Fibroblast of skin of right quadriceps (primary cell): Measurements from ENCODE around the gene UPF2.
"Not testable (repeated sequence)": the region's sequence is repeated elsewhere in the genome, so short reads cannot be mapped to it uniquely, and the experiment has no call there.

Source experiments
- DNase-seq: peaks from one replicate; pipeline ENCODE4 v3.0.0-alpha.2; 2013

UPF2 gene

GRCh38 chr10:11901036-11901301, 141.6 kb downstream of the UPF2 start:
- DNase-seq, result no peak

- no peak for DNase-seq
Observed at GRCh38 chr10:11899067-11899876, 143.3 kb downstream of the UPF2 start.

- no peak for DNase-seq
Observed at GRCh38 chr10:11898372-11899066, 144.1 kb downstream of the UPF2 start.

- no peak for DNase-seq
Observed at GRCh38 chr10:11898033-11898371, 144.6 kb downstream of the UPF2 start.

GRCh38 chr10:11896549-11897200, 145.9 kb downstream of the UPF2 start:
- no peak for DNase-seq

DNA sequence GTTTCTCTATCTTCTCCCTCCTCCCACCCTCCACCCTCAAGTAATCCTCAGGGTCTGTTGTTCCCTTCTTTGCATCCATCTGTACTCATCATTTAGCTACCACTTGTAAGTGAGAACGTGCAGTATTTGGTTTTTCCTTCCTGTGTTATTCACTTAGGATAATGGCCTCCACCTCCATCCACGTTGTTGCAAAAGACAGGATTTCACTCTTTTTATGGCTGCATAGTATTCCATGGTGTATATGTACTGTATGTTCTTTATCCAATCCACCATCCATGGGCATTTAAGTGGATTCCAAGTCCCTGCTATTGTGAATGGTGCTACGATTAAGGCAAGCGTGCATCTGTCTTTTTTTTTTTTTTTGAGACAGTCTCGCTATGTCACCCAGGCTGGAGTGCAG, 147.0 kb downstream of the UPF2 start:
- DNase-seq, result no peak

DNA sequence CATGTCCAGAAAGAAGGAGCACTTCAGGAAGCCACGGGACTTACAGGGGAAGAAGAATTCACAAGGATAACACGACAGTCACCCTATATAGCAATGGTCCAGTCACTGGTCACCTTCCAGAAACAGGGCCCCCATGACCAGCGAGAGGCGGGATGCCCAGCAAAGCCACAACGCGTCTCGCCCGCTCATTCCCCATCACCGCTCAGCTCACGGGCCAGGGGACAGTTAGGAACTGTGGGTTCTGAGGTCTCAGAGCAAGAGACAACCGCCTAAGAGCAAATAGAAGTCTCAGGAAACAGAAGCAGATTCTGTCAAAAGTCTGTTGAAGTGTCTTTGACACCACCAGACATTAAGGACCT, 147.5 kb downstream of the UPF2 start:
- no peak for DNase-seq

DNA sequence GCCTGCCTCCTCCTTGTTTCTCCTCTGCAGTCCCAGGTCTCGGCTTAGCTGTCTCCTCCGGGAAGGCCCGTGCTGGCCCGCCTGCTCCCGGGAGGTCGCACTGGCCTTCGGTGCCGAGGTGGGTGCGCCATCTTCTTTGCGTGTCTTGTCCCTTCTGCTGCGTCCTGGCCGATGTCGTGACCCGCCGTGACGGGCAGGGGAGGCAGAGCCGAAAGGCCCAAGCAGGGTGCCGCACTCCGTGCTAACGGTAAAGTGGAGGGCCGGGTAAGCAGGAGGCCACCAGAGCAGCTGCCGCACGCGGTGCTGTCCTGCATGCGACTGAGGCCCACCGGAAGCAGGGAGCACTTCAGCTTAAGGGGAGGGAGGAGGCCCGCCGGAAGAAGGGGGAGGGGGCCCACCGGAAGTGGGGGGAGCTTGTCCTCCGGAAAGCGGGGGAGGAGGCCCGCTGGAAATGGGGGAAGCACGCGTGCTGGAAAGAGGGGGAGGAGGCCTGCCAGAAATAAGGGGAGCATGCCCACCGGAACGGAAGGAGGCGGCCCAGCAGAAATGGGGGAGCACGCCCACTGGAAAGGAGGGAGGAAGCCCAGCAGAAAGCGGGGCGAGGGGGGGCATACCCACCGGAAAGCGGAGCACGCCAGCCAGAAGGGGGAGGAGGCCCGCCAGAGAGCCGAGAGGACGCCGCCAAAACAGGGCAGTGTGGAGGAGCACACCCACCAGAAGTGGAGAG, 148.1 kb downstream of the UPF2 start:
- DNase-seq, result no peak

DNA sequence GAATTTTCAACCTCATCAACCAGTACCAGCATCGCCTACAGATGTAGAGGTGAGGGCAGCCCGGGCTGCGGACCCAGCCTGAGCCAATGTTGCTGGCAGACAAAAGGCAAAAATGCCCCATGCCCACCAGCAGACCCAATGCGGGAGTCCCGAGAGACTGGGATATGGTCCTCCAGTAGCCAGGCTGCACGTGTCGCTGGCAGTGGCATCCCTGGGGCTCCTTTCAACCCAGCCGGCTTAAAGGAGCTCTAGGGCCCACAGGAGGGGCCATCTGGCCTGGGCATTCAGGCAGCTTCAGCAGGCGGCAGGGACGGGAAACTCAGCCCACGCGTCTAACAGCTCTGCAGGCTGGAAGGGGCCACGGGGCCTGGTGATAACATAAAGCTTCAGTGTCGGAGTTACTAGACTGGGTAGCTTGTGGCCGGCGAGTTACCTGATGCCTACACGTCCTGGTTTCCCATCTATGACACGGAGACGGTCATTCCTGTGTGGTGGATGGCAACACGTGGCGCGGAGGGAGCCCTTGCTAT, 148.8 kb downstream of the UPF2 start:
- DNase-seq, result no peak

GRCh38 chr10:11891776-11892486, 150.7 kb downstream of the UPF2 start:
- DNase-seq, result no peak

DNA sequence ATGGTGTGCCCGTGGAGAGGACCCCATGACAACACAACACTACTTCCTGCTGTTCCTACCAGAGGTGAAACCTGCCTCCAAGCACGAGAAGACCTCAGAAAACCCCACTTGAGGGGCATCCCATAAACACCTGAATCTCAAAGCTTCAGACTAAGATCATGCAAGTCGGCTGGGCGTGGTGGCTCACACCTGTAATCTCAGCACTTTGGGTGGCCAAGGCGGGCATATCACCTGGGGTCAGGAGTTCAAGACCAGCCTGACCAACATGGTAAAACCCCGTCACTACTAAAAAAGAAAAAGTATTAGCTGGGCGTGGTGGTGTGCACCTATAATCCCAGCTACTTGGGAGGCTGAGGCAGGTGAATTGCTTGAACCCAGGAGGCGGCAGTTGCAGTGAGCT, 153.3 kb downstream of the UPF2 start:
- DNase-seq, result not testable (repeated sequence)

GRCh38 chr10:11887381-11888227, 155.0 kb downstream of the UPF2 start:
- no peak for DNase-seq

GRCh38 chr10:11886851-11887250, 155.8 kb downstream of the UPF2 start:
- DNase-seq, result no peak

GRCh38 chr10:11886138-11886474, 156.5 kb downstream of the UPF2 start:
- no peak for DNase-seq

DNA sequence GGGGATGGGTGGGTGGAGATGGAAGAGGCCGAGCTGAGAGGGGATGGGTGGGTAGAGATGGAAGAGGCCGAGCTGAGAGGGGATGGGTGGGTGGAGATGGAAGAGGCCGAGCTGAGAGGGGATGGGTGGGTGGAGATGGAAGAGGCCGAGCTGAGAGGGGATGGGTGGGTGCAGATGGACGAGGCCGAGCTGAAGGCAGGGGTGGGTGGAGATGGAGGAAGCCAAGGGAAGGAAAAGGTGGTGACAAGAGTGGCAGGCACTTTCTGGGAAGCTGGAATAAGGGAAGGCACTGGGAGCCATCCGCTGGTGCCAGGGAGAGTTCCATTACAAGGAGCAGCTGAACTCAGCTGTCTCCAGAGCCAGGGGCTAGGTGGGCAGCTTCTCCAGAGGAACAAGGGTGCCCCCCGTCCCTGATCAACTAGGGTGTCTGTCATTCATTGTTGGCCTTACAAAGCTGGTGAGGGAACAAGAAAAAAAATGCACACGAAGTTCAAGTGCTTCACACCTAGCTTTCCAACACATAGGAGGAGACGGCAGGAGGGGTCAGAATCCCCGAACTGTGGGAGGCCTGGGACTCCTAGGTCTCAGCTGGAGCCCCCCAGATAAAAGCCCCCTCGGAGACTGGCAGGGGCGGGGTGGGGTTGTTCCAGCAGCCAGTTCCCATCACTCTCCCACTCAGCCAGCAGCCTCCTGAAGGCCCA, 157.0 kb downstream of the UPF2 start:
- no peak for DNase-seq

- DNase-seq, result no peak
Observed at GRCh38 chr10:11884706-11885423, 157.7 kb downstream of the UPF2 start.

DNA sequence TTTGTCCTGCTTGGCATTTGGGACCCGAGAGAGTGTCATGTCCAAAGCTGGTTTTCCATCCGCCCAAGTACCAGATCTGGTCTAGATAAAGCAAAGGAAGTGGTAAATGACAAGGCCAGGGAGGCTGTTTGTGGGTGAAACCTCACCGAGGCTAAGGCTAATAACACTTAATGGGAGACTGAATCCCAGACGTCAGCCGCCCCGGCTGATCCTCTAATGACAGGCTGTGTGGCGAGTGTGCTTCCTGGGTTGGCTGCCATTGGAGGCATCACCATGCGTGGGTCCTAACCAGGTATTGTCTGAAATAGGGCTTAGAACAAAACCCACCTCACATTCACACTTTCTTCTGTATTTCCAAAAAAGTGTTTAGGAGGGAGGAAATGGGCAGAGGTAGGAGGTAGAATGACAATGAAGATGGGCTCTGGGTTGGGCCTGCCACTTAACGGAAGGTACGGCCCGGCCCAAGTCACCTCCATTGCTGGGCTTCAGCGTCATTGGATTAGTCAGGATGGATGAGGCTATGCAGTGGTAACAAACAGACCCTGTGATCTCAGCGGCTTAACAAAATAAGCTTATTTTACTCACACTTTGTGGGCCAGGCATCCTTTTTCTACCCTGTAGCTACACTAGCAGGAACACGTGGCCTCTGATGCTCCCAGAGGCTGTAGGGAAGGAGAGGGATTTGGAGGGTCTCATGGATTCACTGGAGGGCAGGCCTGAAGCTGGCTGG, 159.8 kb downstream of the UPF2 start:
- no peak for DNase-seq

GRCh38 chr10:11881477-11882417, 160.9 kb downstream of the UPF2 start:
- no peak for DNase-seq

DNA sequence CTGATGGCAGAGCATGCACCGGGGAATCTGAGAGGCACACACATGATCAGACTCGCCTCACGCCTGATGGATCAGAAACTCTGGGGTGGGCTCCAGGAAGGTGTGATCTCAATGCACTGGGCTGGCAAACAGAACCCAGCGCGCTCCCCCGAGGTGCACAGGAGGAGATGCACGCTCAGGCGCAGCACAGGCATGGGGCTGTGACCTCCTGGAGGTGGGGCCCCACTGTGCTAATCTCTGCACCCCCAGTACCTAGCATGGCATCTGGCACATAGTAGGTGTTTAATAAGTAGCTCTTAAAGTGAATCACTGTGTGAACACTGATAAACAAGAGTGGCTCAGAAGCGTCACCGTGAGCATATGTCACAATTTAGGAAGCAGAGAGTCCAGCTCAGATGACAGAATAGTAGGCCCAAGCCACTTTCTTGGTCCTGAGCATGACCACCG, 161.6 kb downstream of the UPF2 start:
- no peak for DNase-seq
